ENCODE measurements around the gene RSRP1. TPM values are rescaled to one million over a fixed set of nuclear protein-coding genes. Genes with fewer than 3 reads are reported as not detected.

RSRP1 gene
- total RNA-seq, 4 donors from 2014 or later, result 229 to 358 (median 274) TPM

- Histone ChIP-seq H3K4me1 (peaks cover 0 to 4% (median 0%) of the 10 kb centered on the region in 4 donors), H3K36me3 (no peaks in the 10 kb centered on the region), H3K4me3 (no peak overlapping the region), H3K27ac (no peak overlapping the region), H3K27me3 (no peaks in the 10 kb centered on the region), H3K9me3 (no peaks in the 10 kb centered on the region)
- TF ChIP-seq CTCF (IDR thresholded peaks at IDR 0.05) (no peak), POLR2A (IDR thresholded peaks at IDR 0.05) (no peak)
- no peak for DNase-seq
These were observed 8.7 kb upstream of the RSRP1 start for GRCh38 chr1:25255706-25256577.

GRCh38 chr1:25253911-25254310 lies 6.7 kb upstream of the RSRP1 start:
- no peaks in the 10 kb centered on the region for H3K9me3 ChIP-seq
- TF ChIP-seq POLR2A (IDR thresholded peaks at IDR 0.05) (no peak), CTCF (IDR thresholded peaks at IDR 0.05) (no peak)
- H3K27me3 ChIP-seq, result no peaks in the 10 kb centered on the region
- no peak overlapping the region for H3K27ac ChIP-seq
- no peaks in the 10 kb centered on the region for H3K36me3 ChIP-seq
- DNase-seq, result no peak
- no peak overlapping the region for H3K4me3 ChIP-seq
- H3K4me1 ChIP-seq, result no peaks in the 10 kb centered on the region

GRCh38 chr1:25247829-25248754 lies 838 bp upstream of the RSRP1 start:
- no peak for DNase-seq
- peak overlapping the region; percentile 94 to 99 (median 99) for H3K27ac ChIP-seq
- peak in 1 of 6 experiments; percentile 19 for TF ChIP-seq CTCF (IDR thresholded peaks at IDR 0.05)
- no peak for TF ChIP-seq POLR2A (IDR thresholded peaks at IDR 0.05)
- H3K36me3 ChIP-seq, result peaks cover 0 to 33% (median 0%) of the 10 kb centered on the region in 3 donors
- no peaks in the 10 kb centered on the region for H3K9me3 ChIP-seq
- no peaks in the 10 kb centered on the region for H3K27me3 ChIP-seq
- peaks cover 0 to 35% (median 2%) of the 10 kb centered on the region in 4 donors for H3K4me1 ChIP-seq
- peak overlapping the region; percentile 72 to 97 (median 88) for H3K4me3 ChIP-seq

GRCh38 chr1:25246600-25247023 lies 642 bp downstream of the RSRP1 start:
- peak overlapping the region; percentile 72 to 97 (median 88) for H3K4me3 ChIP-seq

More at GRCh38 chr1:25246600-25247023, 642 bp downstream of the RSRP1 start:
- Histone ChIP-seq H3K27me3 (no peaks in the 10 kb centered on the region), H3K27ac (peak overlapping the region; percentile 94 to 99 (median 99)), H3K4me1 (peaks cover 0 to 44% (median 2%) of the 10 kb centered on the region in 4 donors), H3K36me3 (peaks cover 0 to 48% (median 0%) of the 10 kb centered on the region in 3 donors), H3K9me3 (no peaks in the 10 kb centered on the region)
- TF ChIP-seq POLR2A (IDR thresholded peaks at IDR 0.05), result no peak
- peak in 1 of 6 experiments; percentile 14 for TF ChIP-seq CTCF (IDR thresholded peaks at IDR 0.05)
- DNase-seq, result no peak

All from Peyer's patch (tissue), 4 donors.